Lower leg skin (tissue), 3 donors: ENCODE measurements around the gene G3BP1.

Source experiments
- POLR2A ChIP-seq, 2 donors: fragments of 450-650 bp; IDR thresholded peaks; one replicate each; pipeline ENCODE4 v1.6.1; 2016 to 2017; ENCODE audit warnings: antibody characterized with exemption in 2 of 2, mild to moderate bottlenecking in 1 of 2, moderate library complexity in 1 of 2
- TF ChIP-seq, protein P1 (sequence below), 3 donors: fragments of 450-650 bp; IDR thresholded peaks; one replicate each; pipeline ENCODE4 v1.5.1; 2016; ENCODE audit warnings: antibody characterized with exemption in 3 of 3, mild to moderate bottlenecking in 3 of 3, moderate library complexity in 2 of 3

GRCh38 chr5:151742870-151743294 lies 28.9 kb upstream of the G3BP1 start:
- no peak for TF ChIP-seq POLR2A (IDR thresholded peaks at IDR 0.05)
- TF ChIP-seq, protein P1, sequence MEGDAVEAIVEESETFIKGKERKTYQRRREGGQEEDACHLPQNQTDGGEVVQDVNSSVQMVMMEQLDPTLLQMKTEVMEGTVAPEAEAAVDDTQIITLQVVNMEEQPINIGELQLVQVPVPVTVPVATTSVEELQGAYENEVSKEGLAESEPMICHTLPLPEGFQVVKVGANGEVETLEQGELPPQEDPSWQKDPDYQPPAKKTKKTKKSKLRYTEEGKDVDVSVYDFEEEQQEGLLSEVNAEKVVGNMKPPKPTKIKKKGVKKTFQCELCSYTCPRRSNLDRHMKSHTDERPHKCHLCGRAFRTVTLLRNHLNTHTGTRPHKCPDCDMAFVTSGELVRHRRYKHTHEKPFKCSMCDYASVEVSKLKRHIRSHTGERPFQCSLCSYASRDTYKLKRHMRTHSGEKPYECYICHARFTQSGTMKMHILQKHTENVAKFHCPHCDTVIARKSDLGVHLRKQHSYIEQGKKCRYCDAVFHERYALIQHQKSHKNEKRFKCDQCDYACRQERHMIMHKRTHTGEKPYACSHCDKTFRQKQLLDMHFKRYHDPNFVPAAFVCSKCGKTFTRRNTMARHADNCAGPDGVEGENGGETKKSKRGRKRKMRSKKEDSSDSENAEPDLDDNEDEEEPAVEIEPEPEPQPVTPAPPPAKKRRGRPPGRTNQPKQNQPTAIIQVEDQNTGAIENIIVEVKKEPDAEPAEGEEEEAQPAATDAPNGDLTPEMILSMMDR (IDR thresholded peaks at IDR 0.05): peak in 1 of 3 donors; percentile 35
